Esophagus squamous epithelium (tissue), 5 donors: ENCODE data around the gene JAM3. TPM values are rescaled to one million over a fixed set of nuclear protein-coding genes. Genes with fewer than 3 reads are reported as not detected.
"Not testable (repeated sequence)": the region's sequence is repeated elsewhere in the genome, so short reads cannot be mapped to it uniquely, and the experiment has no call there.

Experiments
- DNase-seq: peaks from one replicate; lab custom pipeline; 2025; lab: John Stamatoyannopoulos, UW
- H3K27ac ChIP-seq, 4 donors: fragments of 200-600 bp; sonication (generic); one replicate each; pipeline ENCODE4 v1.5.1; 2016 to 2019; ENCODE audit warnings: mild to moderate bottlenecking in 1 of 4
- H3K27me3 ChIP-seq, 4 donors: fragments of 200-600 bp; sonication (generic); 1 replicate in 3 of 4; 2 replicates in 1 of 4; pipeline versions ENCODE4 v1.5.1 to v1.6.0; 2017 to 2021; ENCODE audit warnings: antibody characterized with exemption in 1 of 4
- H3K36me3 ChIP-seq, 3 donors: fragments of 200-600 bp; sonication (generic); one replicate each; pipeline ENCODE4 v1.5.1; 2016 to 2019
- H3K4me1 ChIP-seq, 3 donors: fragments of 200-600 bp; sonication (generic); one replicate each; pipeline ENCODE4 v1.5.1; 2017 to 2019
- H3K4me3 ChIP-seq, 4 donors: fragments of 200-600 bp; sonication (generic); 1 replicate in 3 of 4; 2 replicates in 1 of 4; pipeline ENCODE4 v1.5.1; 2016 to 2019; ENCODE audit warnings: mild to moderate bottlenecking in 2 of 4, moderate library complexity in 1 of 4
- H3K9me3 ChIP-seq, 3 donors: fragments of 200-600 bp; sonication (generic); one replicate each; pipeline ENCODE4 v1.5.1; 2016 to 2019
- POLR2A ChIP-seq, 4 donors: fragments of 450-650 bp; IDR thresholded peaks; one replicate each; pipeline ENCODE4 v1.6.1; 2017; ENCODE audit warnings: antibody characterized with exemption in 4 of 4, mild to moderate bottlenecking in 4 of 4, moderate library complexity in 3 of 4
- WGBS, 2 donors: methylation state at CpG; one replicate each; pipeline ENCODE4 v1.1.5; 2018; 5-methylcytosine and 5-hydroxymethylcytosine counted together
- intact Hi-C: fragments of 100-400 bp; cut with DNase I; formaldehyde crosslinking; loops from one replicate; pipeline ENCODE4 v1.15.0; 2022
- total RNA-seq, 4 donors: library from RNA; depleted of rRNA; stranded (reverse); fragments of >200 nt; gene quantifications; one replicate each; pipeline ENCODE4 v1.1.0, GENCODE V29; 2016
- TF ChIP-seq, protein P1 (sequence below), 6 experiments: fragments of 450-650 bp in 4 of 6; fragments of 200-600 bp in 2 of 6; sonication (generic) in 2 of 6; IDR thresholded peaks; one replicate each; pipeline ENCODE4 v1.5.1; 2016 to 2019; ENCODE audit warnings: antibody characterized with exemption in 6 of 6, mild to moderate bottlenecking in 4 of 6, moderate library complexity in 4 of 6
- donor health status: DM: yes; HTN: yes; CAD: no.

Gene JAM3
- total RNA-seq, 4 donors from 2014 or later = 1.6 to 21.4 (median 7.9) TPM

- no peak for TF ChIP-seq POLR2A (IDR thresholded peaks at IDR 0.05)
- TF ChIP-seq, protein P1, sequence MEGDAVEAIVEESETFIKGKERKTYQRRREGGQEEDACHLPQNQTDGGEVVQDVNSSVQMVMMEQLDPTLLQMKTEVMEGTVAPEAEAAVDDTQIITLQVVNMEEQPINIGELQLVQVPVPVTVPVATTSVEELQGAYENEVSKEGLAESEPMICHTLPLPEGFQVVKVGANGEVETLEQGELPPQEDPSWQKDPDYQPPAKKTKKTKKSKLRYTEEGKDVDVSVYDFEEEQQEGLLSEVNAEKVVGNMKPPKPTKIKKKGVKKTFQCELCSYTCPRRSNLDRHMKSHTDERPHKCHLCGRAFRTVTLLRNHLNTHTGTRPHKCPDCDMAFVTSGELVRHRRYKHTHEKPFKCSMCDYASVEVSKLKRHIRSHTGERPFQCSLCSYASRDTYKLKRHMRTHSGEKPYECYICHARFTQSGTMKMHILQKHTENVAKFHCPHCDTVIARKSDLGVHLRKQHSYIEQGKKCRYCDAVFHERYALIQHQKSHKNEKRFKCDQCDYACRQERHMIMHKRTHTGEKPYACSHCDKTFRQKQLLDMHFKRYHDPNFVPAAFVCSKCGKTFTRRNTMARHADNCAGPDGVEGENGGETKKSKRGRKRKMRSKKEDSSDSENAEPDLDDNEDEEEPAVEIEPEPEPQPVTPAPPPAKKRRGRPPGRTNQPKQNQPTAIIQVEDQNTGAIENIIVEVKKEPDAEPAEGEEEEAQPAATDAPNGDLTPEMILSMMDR (IDR thresholded peaks at IDR 0.05) = no peak
- Histone ChIP-seq H3K27ac (no peak overlapping the region), H3K27me3 (no peaks in the 10 kb centered on the region), H3K9me3 (no peaks in the 10 kb centered on the region), H3K4me1 (no peaks in the 10 kb centered on the region), H3K4me3 (no peak overlapping the region), H3K36me3 (no peaks in the 10 kb centered on the region)
- 82 to 85% methylated on average over 2 of the region's 2 CpGs for WGBS, 2 donors
- no peak for DNase-seq
- intact Hi-C loops = no loop called here
Measured at GRCh38 chr11:134100171-134100570, 31.3 kb downstream of the JAM3 start.

- intact Hi-C loops = no loop called here
- Histone ChIP-seq H3K4me3 (no peak overlapping the region), H3K36me3 (no peaks in the 10 kb centered on the region), H3K9me3 (no peaks in the 10 kb centered on the region), H3K4me1 (no peaks in the 10 kb centered on the region), H3K27me3 (no peaks in the 10 kb centered on the region), H3K27ac (no peak overlapping the region)
- no peak for DNase-seq
- TF ChIP-seq, protein P1 (IDR thresholded peaks at IDR 0.05) = no peak
- no peak for TF ChIP-seq POLR2A (IDR thresholded peaks at IDR 0.05)
Measured at GRCh38 chr11:134101282-134101681, 32.4 kb downstream of the JAM3 start.

- Histone ChIP-seq H3K4me3 (no peak overlapping the region), H3K27ac (no peak overlapping the region), H3K9me3 (peaks cover 0 to 5% (median 0%) of the 10 kb centered on the region in 3 donors), H3K4me1 (no peaks in the 10 kb centered on the region), H3K27me3 (no peaks in the 10 kb centered on the region), H3K36me3 (no peaks in the 10 kb centered on the region)
- no peak for TF ChIP-seq POLR2A (IDR thresholded peaks at IDR 0.05)
- TF ChIP-seq, protein P1 (IDR thresholded peaks at IDR 0.05) = no peak
- WGBS, 2 donors = 84 to 86% methylated on average over 5 of the region's 5 CpGs
- DNase-seq = no peak
- intact Hi-C loops = no loop called here
Measured at GRCh38 chr11:134110252-134110815, 41.5 kb downstream of the JAM3 start.

DNA sequence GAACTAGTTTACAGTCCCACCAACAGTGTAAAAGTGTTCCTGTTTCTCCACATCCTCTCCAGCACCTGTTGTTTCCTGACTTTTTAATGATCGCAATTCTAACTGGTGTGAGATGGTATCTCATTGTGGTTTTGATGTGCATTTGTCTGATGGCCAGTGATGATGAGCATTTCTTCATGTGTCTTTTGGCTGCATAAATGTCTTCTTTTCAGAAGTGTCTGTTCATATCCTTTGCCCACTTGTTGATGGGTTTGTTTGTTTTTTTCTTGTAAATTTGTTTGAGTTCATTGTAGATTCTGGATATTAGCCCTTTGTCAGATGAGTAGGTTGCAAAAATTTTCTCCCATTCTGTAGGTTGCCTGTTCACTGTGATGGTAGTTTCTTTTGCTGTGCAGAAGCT lies 44.9 kb downstream of the JAM3 start:
- H3K4me3 ChIP-seq, intact Hi-C loops: not testable (repeated sequence)
- no CpG with 5 or more reads among the region's 1 CpG for WGBS, 2 donors

GRCh38 chr11:134116210-134116609 lies 47.3 kb downstream of the JAM3 start:
- TF ChIP-seq POLR2A (IDR thresholded peaks at IDR 0.05) = no peak
- TF ChIP-seq, protein P1 (IDR thresholded peaks at IDR 0.05) = no peak
- intact Hi-C loops = no loop called here
- H3K27me3 ChIP-seq = no peaks in the 10 kb centered on the region
- H3K4me3 ChIP-seq = no peak overlapping the region
- H3K36me3 ChIP-seq = no peaks in the 10 kb centered on the region
- no peak overlapping the region for H3K27ac ChIP-seq
- WGBS, 2 donors = 90 to 96% methylated on average over 1 of the region's 1 CpG
- no peaks in the 10 kb centered on the region for H3K9me3 ChIP-seq
- H3K4me1 ChIP-seq = peaks cover 0 to 24% (median 11%) of the 10 kb centered on the region in 3 donors
- no peak for DNase-seq

More for the DNA sequence above, 44.9 kb downstream of the JAM3 start:
- not testable (repeated sequence) for DNase-seq, H3K27me3 ChIP-seq, H3K27ac ChIP-seq, H3K36me3 ChIP-seq, H3K4me1 ChIP-seq, H3K9me3 ChIP-seq

- Histone ChIP-seq H3K9me3 (no peaks in the 10 kb centered on the region), H3K27ac (no peak overlapping the region), H3K36me3 (no peaks in the 10 kb centered on the region), H3K27me3 (peaks cover 0 to 4% (median 0%) of the 10 kb centered on the region in 4 donors), H3K4me1 (peaks cover 0 to 40% (median 17%) of the 10 kb centered on the region in 3 donors), H3K4me3 (no peak overlapping the region)
- DNase-seq = no peak
- TF ChIP-seq POLR2A (IDR thresholded peaks at IDR 0.05) = no peak
- TF ChIP-seq, protein P1 (IDR thresholded peaks at IDR 0.05) = no peak
- intact Hi-C loops = no loop called here
Measured at GRCh38 chr11:134118006-134118405, 49.1 kb downstream of the JAM3 start.
